ENCODE data around the gene TGM2. TPM values are rescaled to one million over a fixed set of nuclear protein-coding genes. Genes with fewer than 3 reads are reported as not detected.

Gene TGM2
- total RNA-seq, 1 donor from 2014 or later, result 135 TPM

- no peak for DNase-seq (ENCODE audit: low read depth)
- Histone ChIP-seq H3K4me3 (ENCODE audit: low read depth, low read length) (no peak overlapping the region), H3K27me3 (ENCODE audit: control insufficient read depth, insufficient read depth, low read length) (no peaks in the 10 kb centered on the region), H3K36me3 (ENCODE audit: control insufficient read depth, insufficient read depth, low read length) (peaks cover 5% of the 10 kb centered on the region)
- TF ChIP-seq CTCF (IDR thresholded peaks at IDR 0.05; ENCODE audit: insufficient read depth, low read length, poor library complexity, severe bottlenecking), result no peak
These were observed 21.8 kb downstream of the TGM2 start for GRCh38 chr20:38143238-38143645.

GRCh38 chr20:38141889-38142494, 23.1 kb downstream of the TGM2 start:
- no peak for DNase-seq (ENCODE audit: low read depth)
- Histone ChIP-seq H3K4me3 (ENCODE audit: low read depth, low read length) (no peak overlapping the region), H3K27me3 (ENCODE audit: control insufficient read depth, insufficient read depth, low read length) (no peaks in the 10 kb centered on the region), H3K36me3 (ENCODE audit: control insufficient read depth, insufficient read depth, low read length) (peaks cover 9% of the 10 kb centered on the region)
- no peak for TF ChIP-seq CTCF (IDR thresholded peaks at IDR 0.05; ENCODE audit: insufficient read depth, low read length, poor library complexity, severe bottlenecking)

GRCh38 chr20:38141204-38141888, 23.7 kb downstream of the TGM2 start:
- no peaks in the 10 kb centered on the region for H3K27me3 ChIP-seq (ENCODE audit: control insufficient read depth, insufficient read depth, low read length)
- peaks cover 9% of the 10 kb centered on the region for H3K36me3 ChIP-seq (ENCODE audit: control insufficient read depth, insufficient read depth, low read length)
- no peak overlapping the region for H3K4me3 ChIP-seq (ENCODE audit: low read depth, low read length)
- no peak for DNase-seq (ENCODE audit: low read depth)
- no peak for TF ChIP-seq CTCF (IDR thresholded peaks at IDR 0.05; ENCODE audit: insufficient read depth, low read length, poor library complexity, severe bottlenecking)

- no peak for DNase-seq (ENCODE audit: low read depth)
- H3K4me3 ChIP-seq (ENCODE audit: low read depth, low read length), result no peak overlapping the region
- TF ChIP-seq CTCF (IDR thresholded peaks at IDR 0.05; ENCODE audit: insufficient read depth, low read length, poor library complexity, severe bottlenecking), result no peak
- peaks cover 10% of the 10 kb centered on the region for H3K36me3 ChIP-seq (ENCODE audit: control insufficient read depth, insufficient read depth, low read length)
- no peaks in the 10 kb centered on the region for H3K27me3 ChIP-seq (ENCODE audit: control insufficient read depth, insufficient read depth, low read length)
These were observed 24.9 kb downstream of the TGM2 start for GRCh38 chr20:38139977-38140753.

GRCh38 chr20:38139156-38139912, 25.7 kb downstream of the TGM2 start:
- Histone ChIP-seq H3K27me3 (ENCODE audit: control insufficient read depth, insufficient read depth, low read length) (no peaks in the 10 kb centered on the region), H3K36me3 (ENCODE audit: control insufficient read depth, insufficient read depth, low read length) (peaks cover 10% of the 10 kb centered on the region), H3K4me3 (ENCODE audit: low read depth, low read length) (no peak overlapping the region)
- TF ChIP-seq CTCF (IDR thresholded peaks at IDR 0.05; ENCODE audit: insufficient read depth, low read length, poor library complexity, severe bottlenecking), result no peak
- DNase-seq (ENCODE audit: low read depth), result no peak

Measured in kidney epithelial cell (primary cell).